NCI-H1092 (cell line): ENCODE data around the gene CPSF4L.

Experiments
- DNase-seq: peaks from one replicate; lab custom pipeline; 2025; lab: John Stamatoyannopoulos, UW

Gene CPSF4L

DNA sequence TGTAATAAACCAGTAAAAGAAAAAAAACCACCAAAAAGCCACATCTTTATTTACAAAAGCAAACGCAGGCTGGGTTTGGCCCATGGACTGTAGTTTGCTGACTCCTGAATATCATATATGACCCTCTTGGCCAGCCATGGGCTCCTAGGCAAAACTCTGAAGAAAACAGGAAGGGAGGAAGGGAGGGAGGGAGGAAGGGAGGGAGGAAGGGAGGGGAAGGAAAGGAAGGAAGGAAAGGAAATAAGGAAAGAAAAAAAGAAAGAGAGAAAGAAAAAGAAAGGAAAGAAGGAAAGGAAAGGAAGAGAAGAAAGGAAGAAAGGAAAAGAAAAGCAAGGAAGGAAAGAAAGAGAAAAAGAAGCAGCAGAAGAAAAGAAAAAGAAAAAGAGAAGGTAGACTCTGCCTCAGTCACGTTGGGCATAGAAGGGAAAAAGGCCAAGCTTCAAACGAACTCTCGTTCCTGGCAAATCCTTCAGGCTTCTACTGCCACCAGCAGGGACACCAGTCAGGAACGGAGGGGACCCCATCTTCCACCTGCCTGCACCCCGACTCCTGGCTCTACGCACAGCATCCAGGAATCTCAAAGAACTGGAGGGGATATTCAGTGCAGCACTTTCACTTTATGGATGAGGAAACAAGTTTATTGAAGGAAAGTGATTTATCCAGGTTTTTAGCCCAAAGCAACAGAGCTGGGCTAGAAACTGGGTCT, 28.0 kb upstream of the CPSF4L start:
- no peak for DNase-seq

DNA sequence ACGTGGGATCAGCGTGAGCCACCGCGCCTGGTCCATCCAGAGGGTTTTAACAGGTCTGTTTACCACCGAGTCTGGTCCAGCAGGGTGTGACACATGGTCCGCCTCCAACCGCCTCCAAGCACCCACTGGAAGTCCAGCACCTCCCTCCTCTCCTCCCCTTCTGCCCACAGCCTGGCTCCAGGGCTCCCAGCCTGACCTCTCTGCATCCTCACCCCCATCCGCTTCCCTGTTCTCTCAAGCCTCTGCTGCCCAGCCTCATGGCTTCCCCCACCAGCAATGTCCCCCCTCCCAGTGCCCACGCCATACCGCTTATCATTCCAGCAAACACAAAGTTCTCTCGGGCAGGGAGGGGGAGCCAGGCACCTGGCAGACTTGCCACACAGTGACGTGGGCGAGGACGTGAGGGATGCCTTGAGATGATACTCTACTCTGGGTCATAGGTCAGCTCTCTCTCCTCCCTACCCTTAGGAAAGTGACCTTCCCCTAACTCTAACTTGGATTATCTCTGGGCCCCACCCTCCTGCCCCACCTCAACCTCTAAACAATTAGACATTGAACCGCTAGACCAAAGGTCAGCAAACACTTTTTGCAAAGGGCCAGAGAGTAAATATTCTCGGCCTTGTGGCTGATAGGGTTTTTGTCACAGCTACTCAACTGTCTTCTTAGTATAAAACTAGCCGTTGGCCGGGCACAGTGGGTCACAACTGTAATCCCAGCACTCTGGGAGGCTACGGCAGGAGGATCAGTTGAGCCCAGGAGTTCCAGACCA, 27.0 kb upstream of the CPSF4L start:
- no peak for DNase-seq

DNA sequence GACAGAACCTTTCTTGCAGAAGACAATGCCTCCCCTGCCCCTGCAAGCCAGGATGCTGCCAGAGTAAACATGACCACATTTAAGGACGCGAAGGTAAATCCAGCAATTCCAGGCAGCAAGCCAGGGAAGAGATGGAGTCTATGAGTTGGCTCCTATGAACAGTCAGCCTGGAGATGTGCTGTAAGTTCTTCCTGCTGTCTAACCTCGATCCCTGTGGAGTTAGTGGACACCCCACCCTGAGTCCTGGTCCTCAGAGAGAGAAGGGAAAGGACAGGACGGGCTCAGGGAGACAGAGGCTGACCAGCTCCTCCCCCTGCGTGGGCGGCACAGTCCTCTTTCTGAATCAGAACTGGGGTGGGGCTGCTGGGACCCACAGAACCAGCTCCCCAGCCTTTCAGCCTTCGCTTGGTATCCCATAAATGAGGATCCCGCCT, 25.2 kb upstream of the CPSF4L start:
- peak; percentile 39 for DNase-seq

DNA sequence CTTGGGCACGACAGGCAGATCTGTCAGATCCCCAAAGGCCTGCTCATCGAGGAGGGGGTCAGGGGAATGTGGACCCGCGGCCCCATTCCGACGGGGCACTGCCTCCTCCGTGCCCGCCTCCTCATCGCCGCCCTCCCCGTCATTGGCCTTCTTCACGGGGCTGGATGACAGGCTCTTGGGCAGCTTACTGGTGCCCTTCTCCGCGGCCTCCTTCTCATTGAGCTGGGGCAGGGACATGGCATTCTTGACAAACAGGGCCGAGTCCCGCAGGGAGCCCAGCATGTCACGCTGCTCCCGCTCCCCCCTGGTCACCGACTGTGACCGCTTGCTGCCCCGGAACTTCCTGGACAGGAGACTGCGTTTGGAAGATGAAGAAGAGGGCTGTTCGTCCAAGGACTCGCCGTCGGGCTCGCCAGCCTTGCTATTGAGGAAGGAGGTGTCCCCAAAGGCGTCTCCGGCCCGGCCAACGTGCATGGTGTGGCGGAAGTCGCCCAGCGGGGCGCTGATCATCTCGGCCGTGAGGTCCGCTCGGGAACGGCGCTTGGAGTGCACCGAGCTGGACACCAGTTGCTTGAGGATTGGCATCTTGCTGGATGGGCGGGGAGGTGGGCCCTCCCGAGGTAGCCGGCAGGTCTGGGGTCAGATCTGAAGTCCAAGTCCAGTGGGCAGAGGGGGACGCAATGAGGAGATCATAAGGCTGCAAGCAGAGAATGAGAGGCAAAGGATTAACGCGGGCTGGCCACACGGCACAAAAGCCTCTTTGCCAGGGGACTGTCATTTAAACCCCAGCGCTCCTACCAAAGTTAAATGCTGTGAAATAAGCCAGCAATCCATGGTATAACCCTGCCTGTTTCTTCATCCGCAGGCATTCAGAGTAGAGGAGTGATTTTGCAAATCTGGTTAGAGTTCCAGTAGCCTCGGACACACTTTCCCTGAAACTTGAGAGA, 24.5 kb upstream of the CPSF4L start:
- DNase-seq, result no peak

DNA sequence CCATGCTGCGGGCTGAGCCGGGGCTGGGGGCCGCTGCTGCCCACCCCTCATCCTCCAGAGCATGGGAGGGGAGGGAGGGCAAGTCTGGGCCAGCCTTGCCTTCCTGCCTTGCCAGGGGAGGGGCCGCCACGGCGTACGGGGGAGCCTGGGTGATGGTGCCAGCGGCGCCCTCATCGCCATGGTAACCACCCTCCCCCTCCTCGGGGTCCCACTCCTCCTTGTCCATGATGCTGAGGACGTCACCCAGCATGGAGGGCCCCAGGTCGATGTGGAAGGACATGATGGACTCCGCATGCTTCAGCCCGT, 23.9 kb upstream of the CPSF4L start:
- no peak for DNase-seq

DNA sequence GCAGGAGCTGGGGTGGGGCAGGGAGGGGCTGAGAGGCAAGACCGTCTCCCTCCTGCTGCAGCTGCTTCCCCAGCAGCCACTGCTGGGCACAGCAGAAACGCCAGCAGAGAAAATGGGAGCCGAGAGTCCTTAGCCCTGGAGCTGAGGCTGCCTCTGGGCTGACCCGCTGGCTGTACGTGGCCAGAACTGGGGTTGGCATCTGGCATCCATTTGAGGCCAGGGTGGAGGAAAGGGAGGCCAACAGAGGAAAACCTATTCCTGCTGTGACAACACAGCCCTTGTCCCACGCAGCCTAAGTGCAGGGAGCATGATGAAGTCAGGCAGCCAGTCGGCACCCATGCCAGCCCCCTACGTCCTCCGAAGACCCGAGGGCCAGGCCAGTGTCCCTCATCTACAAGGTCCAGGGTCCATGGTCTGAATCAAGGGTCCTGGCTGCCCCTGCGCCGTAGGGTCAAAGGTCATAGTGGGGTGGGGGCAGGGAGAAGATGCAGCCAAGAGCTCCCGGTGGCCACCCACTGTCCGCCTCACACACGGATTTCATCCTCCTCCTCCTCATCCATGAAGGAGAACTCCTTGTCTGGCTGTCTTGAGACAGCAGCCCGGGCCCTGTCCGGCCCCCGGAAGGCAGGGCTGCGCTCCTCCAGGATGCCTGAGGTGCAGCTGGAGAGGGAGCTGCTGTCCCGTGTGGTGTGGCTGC, 23.4 kb upstream of the CPSF4L start:
- DNase-seq, result no peak

DNA sequence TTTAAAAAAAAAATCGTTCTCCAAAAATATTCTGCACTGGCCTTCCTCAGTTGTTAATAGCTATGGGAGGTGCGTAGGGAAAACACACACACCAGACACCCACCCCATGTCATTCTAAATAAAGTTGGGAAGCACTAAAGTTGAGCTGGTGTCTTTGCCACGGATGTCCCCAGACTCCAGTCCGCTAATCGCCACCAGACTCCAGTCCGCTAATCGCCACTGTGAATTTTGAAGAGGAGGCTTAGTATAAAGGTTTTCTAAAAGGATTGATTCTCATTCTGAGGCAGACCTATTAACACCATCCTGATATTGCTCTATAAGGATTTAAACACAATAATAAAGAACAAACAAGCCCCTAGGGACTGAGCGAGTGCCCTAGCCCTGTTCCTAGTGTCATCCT, 22.7 kb upstream of the CPSF4L start:
- no peak for DNase-seq

DNA sequence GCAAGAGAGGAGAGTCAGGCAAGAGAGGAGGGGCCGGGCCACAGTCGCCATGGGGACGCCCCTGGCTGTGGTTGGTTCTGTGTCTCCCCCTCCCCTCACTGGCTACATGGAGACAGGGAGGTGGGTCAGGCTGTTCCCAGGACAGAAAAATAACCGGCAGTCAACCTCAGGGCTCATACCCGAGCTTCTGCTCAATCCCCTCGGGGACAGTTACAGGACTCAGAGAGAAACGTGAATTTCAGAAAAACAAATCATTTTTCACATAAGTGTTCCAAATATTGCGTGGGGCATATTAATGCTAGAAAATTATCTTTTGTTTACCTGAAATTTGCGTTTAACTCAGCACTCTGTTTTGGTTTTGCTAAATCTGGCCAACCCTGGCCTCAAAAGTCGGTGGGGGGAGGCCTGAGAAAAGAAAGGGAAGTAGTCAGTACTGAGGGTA, 22.2 kb upstream of the CPSF4L start:
- no peak for DNase-seq

DNA sequence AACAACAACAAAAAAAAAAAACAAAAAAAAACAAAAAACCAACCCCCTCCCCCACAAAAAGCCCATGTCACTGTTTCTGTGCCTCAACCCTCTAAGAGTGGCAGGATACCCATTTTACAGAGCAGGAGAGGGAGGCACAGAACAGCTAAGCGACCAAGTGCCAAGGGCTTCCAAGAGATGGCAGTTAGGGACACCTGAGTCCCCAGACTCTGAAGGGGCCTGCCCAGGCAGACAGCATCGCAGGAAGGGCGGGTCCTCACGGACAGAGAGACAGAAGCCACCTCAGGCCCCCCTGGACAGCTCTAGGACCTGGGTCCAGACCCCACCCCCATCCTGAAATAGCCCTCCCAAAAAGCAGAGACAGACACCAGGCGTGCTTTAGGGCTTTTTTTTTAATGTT, 21.6 kb upstream of the CPSF4L start:
- DNase-seq, result no peak

DNA sequence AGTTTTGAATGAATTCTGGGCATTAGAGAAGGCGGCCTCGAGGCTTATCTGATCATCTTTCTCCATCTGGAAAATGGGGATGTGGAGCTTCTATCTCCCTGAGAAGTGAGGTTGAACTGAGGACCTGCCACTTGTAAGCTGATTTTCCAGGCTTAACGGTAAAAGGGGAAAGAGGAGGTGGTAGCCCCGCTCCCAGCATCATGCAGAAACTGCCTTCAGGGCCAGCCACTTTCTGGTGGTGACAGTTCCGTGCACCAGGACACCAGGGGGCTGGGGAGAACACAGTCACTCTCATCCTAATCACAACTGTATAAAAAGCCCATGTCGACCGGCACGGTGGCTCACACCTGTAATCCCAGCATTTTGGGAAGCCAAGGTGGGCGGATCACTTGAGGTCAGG, 20.9 kb upstream of the CPSF4L start:
- no peak for DNase-seq

DNA sequence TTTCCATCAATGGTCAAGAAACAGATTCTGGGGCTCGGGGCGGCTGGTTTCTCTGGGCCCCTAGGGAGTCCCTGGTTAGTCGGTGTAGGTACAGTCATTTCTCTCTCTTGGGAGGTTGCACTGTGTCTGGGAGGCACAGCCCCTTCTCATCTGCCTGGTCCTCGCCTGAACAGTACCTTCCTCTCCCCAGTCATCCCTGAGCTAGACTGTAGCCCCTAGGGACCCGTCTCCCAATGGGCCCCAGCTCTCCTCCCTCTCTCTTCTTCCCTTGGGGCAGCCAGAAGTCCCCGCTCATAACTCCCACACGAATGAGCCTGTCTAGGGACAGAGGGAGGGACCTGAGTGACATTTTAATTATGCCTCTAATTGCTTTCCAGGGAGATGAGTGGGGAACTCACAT, 20.2 kb upstream of the CPSF4L start:
- DNase-seq, result no peak

DNA sequence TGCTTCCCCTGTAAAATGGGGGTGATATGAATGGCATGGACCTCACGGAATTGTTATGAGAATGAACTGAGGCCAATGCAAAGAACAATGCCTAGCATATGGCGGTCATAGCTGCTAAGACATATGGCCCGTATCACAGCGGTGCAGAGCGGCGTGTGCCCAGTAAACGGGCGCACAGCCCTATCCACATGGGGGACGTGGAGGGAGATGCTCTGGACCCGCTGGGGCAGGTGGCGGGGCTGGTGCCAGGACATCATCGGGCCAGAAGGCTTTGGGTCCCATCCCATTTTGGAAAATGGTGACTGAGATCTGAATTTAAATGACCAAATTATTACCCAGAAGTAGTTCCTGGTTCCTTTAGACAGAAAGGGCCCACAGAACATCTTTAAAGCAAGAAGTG, 18.5 kb upstream of the CPSF4L start:
- no peak for DNase-seq

DNA sequence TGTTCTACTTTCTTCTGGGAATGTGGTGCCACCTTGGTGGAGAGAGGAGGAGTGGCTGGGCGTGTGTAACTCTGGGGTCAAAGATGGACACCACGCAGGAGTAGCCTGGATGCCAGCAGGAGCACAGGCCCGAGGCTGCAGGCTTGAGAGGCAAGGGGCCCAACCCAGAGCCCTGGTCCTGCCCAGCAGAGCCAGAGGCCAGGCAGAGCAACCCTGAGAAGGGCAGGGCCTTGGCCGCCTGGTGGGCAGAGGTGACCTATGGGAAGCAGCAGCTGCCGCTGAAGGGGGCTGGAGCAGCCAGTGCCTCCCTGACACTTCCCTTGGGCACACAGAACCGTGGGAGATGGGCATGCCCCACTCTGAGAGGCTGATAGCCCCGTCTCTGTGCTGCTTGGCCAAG, 18.0 kb upstream of the CPSF4L start:
- DNase-seq, result no peak

DNA sequence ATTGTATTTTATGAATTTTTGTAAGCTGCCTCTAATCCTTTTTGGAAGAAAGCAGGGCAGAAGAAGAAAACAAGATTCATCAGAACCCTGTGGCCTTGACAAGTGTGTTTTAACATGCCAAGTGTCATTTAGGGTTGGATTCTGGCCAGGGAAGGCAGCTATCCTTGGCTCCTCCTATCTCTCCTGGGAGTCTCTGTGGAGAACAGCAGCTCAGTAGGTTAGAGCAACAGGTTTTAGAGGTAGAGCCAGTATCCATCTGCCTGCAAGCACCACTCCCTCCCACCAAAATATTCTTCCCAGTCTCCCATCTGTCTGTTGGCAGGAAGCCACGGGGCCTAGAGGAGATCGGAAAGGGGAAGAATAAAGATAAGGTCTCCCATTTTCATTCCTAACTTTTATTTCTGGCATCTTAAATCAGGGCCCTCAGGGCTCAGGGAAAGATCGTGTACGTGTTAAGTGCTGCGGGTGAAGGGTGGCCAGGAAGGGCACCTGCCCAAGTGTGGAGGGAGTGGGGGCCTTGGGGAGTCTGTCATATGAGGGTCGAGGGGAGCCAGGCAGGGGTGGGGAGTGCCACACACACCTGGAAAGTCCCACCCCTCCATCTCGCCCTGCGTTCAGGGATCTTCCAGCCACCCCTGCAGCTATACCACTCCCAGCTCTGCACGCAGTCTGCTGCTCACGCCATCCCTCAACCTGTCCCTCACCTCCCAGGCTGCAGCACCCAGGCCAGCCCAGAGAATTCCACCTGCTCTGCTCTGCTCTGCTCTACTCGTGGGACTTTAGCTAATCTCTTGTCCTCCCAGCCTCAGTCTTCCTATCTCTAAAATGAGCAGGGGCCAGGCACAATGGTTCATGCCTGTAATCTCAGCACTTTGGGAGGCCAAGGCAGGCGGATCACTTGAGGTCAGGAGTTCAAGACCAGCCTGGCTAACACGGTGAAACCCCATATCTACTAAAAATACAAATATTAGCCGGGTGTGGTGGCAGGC, 17.1 kb upstream of the CPSF4L start:
- peak; percentile 59 for DNase-seq

DNA sequence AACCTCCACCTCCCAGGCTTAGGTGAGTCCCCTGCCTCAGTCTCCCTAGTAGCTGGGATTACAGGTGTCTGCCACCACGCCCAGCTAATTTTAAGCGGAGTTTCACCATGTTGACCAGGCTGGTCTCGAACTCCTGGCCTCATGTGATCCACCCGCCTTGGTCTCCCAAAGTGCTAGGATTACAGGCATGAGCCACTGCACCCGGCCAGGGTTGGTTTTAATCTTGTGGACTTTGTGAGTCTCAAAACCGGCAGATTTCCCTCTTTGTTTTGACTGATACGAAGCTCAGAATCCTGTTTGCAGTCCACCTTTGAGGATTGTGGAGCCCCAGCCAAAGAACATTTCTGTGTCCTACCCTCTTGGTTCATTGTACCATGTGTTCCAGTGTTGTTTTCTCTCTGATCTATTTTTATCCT, 16.4 kb upstream of the CPSF4L start:
- no peak for DNase-seq

DNA sequence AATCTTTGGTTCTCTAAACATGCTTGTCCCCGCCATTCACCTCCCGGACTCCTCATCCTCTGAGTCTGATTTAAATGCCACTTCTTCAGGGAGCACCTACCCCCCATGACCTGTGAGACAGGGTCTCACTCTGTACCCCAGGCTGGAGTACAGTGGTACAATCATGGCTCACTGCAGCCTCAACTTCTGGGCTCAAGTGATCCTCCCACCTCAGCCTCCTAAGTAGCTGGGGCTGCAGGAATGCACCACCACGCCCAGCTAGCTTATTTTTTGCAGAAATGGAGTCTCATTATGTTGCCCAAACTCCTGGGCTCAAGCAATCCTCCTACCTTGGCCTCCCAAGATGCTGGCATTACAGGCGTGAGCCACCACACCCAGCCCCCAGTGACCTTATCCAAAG, 12.8 kb upstream of the CPSF4L start:
- no peak for DNase-seq

DNA sequence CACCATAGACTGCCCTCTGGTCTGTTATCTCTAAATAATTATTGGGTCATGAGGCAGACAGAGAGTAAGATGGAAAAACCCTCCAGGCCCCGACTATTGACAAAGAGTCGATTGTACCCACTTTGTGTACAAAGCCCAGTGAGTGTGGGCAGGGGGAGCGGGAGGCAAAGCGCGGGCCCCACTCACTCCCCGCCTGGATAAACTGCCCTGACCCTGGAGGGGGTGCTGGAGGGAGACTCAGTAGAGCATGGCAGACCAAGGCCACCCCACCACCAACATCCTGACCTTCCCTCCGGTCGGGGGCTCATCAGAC, 11.2 kb upstream of the CPSF4L start:
- no peak for DNase-seq

DNA sequence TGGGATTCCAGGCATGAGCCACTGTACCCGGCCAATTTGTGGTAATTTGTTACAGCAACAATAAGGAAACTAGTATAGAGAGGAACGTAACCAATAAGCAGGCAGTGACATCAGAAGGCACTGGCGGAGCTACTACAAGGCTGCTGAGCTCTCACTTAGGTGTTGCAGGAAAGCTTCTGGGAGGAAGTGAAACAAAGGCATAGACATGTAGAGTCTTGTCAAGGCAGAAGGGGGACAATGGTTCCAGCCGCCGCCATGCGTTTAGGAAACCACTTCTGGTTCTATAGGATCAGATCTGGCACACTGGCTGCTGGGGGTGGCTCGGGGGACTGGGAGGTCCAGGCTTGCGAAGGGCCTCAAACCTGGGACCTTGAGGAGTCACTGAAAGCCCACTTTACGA, 9.4 kb upstream of the CPSF4L start:
- DNase-seq, result no peak

DNA sequence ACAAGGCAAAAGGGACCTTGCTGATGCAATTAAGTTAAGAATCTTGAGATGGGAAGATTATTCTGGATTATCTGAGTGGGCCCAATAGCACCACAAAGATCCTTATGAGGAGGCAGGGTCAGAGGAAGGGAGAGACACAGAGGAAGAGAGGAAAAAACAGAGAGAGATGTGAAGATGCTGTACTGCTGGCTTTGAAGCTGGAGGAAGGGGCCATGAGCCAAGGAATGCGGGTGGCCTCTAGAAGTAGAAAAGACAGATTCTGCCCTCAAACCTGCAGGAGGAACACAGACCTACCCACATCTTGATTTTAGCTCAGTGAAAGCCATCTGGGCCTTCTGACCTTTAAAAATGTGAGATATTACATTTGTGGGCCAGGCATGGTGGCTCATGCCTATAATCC, 8.1 kb upstream of the CPSF4L start:
- DNase-seq, result no peak

DNA sequence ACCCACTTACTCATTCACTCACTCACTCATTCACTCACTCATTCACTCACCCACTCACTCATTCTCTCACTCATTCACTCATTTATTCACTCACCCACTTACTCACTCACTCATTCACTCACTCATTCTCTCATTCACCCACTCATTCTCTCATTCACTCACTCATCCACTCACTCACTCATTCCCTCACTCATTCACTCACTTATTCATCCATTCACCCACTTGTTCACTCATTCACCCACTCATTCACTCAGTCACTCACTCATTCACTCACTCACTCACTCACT, 7.6 kb upstream of the CPSF4L start:
- no peak for DNase-seq

DNA sequence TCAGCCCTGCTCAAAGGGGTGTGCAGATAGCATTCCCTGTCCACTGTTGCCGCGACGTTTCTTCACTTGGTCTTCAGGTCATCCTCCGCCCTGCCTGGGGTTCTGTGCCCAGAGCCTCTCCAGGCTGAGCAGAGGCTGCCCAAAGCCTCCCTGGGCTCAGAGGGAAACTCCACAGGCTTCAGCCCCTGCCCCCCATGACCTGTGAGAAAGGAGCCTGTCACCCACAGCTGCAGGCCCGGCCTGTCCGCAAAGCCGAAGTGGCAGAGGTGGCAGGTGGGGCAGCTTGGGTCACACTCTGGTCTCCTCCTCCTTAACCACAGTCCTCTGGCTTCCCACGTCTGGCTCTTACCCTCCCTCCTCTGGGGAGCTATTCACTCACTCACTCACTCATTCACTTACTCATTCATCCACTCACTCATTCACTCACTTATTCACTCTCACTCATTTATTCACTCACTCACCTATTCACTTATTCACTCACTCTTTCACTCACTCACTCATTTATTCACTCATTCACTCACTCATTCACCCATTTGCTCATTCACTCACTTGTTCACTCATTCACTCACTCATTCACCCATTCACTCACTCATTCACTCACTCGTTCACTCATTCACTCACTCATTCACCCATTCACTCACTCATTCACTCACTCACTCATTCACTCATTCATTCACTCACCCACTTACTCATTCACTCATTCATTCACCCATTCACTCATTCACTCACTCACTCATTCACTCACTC, 7.1 kb upstream of the CPSF4L start:
- DNase-seq, result no peak
